ENCODE data around the gene TM9SF3.
"Not testable (repeated sequence)": the region's sequence is repeated elsewhere in the genome, so short reads cannot be mapped to it uniquely, and the experiment has no call there.

TM9SF3 gene

GRCh38 chr10:96596422-96597407 is 9.9 kb upstream of the TM9SF3 start:
- DNase-seq, result no peak

- DNase-seq, result no peak
Observed at GRCh38 chr10:96595741-96596140, 8.9 kb upstream of the TM9SF3 start.

- DNase-seq, result no peak
Observed at GRCh38 chr10:96591946-96592345, 5.1 kb upstream of the TM9SF3 start.

DNA sequence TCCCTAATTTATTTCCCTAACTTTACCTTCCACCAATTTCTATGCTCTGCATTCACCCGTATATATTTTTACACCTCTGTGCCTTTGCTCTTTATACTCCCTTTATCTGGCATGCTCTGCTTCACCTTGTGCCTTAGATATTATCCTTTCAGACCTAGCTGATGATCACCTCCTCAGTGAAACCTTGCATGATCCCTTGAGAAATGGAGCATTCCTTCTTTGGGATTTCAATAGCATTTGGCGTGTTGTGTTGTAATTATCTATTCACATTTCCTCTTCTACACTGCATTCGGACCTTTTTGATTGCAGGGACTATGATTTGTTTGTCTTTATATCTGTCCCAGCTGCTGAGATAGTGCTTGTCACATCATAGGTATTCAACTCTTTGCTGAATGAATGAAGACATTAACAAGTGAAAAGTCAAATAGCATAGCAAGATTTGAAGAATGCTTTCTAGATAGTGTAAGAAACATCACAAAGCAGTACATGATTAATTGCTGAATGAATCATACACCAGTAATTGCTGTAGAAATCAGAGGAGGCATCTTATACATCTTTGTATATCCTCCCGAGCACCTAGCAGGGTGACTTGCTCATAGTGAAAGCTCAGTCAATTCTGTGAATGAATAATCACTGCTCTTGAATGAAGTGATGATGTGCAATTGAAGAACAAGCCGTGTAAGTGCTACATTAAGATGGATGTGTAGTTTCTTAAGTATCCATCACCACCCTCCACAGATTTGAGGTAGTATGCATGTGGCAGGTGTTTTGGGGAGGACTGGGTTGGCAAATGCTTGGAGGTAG is 2.0 kb upstream of the TM9SF3 start:
- DNase-seq, result no peak

GRCh38 chr10:96588060-96588554 is 1.3 kb upstream of the TM9SF3 start:
- DNase-seq, result no peak

DNA sequence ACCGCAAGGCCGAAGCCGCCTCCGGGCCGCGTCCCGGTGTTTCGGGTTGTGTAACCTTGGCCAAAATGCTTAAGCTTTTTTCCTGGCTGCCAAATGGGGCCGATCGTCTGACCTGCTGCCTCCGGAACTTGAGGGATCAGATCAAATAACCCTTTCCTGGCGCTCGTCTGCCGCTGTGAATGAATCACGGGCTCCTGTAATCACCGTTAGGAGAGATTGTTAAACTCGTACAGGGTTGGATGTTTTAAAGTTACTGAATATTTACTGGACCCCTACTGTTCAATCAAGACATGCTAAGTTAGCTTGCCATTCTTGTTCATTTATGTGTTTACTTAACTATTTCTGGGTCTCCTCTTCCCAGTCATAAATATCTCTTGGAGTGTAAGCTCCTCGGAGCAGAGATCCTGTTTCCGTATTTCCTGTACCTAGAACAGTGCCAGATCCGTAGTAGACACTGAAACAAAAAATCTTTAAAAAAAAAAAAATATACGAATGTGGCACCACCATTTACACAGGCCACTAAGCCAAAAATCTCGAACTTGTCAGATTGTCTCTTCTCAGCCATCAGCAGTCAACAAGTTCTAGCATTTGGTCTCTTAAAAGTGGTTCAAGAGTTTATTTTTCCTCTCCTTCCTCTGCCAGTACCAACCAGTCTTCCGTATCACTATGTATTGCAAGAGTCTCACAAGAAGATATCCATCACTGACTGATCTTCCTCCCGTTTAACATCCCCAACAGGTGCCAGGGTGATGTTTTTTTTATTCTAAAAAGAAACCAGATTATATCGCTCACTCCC is 650 bp upstream of the TM9SF3 start:
- DNase-seq, result no peak

DNA sequence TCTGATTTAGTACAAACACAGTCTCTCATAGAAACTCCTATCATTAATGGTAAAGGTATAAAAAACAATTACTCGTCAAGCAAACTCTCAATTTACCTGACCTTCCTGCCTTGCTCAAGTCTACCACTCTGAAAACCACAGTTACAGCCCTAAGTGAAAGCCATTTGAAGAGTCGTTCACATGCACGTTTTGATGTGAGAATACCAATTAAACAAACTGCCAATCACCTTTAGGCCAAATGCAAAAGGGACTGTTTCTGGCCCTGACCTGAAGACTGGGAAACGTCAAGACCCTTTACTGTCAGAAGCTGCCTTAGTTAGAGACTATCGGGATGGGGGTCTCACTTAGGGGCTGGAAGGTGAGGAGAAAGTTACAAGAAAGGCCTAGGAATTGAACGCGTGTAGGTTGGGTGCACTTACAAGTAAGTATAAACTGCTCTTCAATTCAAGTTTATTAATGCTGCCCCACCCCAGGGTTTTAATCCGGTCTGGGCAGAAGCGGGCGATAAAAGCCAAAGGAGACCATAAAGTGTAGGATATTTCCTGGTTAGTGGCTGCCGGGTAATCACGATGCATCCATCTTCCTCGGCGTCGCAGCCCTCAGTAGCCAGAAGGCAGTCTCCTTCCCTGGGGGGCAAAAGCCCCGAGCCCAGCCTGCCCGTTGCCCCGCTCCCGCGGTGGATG is 935 bp downstream of the TM9SF3 start:
- DNase-seq, result peak; percentile 6

GRCh38 chr10:96584474-96584873 is 2.3 kb downstream of the TM9SF3 start:
- DNase-seq, result no peak

DNA sequence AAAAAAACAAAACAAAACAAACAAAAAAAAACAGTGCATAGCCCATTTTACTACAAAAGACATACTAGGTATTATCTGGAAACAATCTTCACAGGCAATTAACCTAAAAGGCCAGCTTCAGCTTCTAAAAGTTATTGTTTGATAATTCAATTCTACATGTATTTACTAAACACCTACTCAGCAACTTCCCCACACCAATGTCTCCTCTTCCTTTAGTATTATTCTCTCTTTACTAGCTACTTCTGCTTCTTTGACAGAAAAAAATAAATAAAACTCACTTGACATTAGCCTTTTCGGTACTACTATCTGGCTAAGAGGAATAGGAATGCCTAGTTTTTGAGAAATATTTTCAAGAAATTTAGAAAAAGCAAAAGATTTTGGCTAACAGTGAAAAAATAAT is 2.8 kb downstream of the TM9SF3 start:
- no peak for DNase-seq

DNA sequence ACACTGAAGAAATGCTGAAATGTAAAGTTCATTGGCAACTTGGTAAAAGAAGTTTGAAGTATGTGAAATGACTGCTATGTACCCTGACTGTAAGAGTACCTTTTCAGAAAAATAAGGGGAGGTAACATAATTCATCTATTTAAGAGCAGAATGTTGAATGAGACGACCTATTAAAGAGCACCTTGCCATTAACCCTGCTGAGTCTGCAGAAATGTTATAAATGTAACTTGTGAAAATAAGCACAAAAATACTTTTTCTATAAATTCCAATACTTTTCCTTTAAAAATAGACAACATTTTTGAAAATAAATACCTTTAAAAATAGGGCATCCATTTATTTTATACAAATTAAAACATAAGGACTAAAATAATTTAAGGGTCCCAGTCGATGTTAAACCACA is 7.7 kb downstream of the TM9SF3 start:
- no peak for DNase-seq

GRCh38 chr10:96578633-96579032 is 8.2 kb downstream of the TM9SF3 start:
- no peak for DNase-seq

DNA sequence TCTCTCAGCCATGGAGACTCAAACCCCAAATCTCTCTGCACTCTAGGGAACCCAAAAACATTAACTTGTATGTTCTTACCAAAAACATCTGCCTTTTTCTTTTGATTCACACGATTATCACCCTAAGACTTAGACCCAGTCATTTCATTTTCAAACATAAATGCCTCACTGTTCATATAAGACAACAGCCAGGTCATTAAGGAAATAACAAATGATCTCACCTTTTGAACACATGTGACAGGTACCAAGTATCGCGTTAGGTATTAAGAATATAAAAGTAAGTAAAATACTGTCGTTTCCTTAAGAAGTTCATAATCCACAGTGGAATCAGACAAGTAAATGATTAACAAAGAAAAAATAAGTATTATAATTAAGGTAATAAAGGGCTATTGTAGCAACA is 8.8 kb downstream of the TM9SF3 start:
- DNase-seq, result no peak

DNA sequence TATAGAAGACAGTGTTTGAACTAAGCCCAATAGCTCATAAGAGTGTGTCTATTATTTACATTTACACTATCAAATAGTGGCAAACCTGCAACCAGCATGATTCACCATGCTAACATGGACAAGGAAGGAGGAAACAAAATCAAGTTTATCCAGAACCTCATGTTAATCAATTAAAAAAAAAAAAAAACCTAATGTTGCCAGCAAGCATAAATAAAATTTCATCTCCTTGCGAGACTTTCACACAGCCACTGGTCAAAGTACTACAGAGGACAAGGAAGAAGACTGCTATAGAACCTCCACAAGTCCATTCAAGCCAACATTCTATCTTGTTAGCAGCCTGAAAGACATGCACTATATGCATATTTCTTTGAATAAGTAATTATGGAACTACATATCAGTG is 9.7 kb downstream of the TM9SF3 start:
- no peak for DNase-seq

DNA sequence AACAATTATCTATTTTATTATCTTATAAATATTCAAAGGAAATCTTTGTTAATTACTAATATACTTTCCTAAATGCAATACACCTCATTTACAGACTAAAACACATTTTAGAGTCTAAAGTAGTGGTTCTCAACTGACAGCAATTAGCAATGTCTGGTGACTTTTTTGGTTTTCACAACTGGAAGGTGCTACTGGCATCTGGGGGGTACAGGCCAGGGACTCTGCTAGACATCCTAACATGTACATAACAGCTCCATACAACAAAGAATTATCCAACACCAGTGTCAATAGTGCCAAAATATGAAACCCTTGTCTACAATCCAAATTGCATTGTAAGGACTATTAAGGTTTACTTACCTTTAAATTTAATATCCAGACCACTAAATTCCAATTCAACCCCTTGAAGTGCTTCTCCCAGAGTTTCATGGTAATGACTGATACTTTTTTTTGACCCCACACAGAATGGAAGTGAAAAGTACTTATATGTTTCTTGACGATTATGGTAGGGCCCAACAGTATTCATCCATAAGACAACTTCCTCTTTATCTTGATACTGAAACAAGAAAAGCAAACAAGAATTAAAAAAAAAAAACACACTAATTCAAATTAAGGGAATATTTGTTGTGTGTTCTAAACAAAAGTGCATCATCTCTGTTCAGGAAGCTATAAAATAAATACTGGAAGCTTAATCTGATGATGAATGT is 10.4 kb downstream of the TM9SF3 start:
- no peak for DNase-seq

GRCh38 chr10:96574564-96574963 is 12.2 kb downstream of the TM9SF3 start:
- DNase-seq, result not testable (repeated sequence)

DNA sequence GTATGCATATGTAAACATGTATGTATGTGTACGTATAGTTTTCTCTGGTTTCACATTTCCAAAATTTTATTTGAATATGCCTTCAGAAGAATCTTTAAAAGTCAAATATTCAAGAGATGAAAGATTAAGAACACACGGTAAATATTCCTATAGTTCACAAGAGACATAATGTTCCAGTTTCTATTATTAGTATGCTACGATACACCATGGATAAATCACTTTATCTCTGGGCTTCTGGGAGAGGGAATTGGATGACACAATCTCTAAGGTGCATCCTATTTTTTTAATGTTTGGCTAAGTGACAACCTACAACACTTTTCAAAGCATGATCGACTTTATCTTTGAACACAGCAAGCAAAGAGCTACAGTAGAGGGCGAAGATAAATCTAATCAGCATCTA is 13.8 kb downstream of the TM9SF3 start:
- DNase-seq, result no peak

DNA sequence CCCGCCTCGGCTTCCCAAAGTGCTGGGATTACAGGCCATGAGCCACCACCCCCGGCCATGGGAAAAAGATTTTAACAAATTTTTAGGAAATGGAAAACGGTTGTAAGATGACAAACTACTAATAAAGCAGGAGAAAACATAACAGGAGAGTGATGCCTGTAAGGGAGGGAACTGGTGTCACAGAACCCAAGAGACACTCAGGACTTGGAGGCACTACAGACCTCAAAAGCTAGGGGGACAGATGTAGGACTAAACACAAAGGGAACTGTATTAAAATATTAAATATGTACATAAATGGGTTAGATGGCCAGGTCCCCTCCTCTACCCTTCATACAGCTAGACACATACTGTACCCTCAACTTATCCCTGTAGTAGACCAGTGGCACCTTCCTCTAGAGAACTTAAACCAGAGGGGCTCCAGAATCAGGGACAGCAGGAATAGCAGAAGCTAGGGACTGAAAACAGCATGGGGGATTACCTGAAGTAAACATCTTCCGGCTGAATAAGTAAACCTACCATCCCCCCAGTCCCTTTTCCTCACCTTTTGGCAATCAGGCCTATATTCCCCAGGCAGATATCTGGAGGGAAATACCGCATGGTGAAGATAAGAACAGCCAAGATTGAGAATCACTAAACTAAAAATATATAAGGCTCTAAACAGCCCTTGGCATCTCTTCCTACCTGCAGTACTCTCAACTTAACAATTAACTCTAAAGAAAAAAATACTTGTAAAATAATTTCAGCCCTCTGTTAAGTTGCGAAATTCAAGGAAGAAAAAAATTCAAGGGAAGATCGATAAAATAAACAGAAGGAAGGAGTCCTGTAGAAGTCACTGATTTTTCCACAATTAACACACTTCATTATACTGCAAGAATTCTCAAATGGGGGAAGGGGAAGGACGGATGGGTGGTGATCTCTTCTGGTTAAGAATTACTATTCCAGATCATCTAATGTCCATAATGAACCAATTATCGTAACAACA is 15.5 kb downstream of the TM9SF3 start:
- no peak for DNase-seq

DNA sequence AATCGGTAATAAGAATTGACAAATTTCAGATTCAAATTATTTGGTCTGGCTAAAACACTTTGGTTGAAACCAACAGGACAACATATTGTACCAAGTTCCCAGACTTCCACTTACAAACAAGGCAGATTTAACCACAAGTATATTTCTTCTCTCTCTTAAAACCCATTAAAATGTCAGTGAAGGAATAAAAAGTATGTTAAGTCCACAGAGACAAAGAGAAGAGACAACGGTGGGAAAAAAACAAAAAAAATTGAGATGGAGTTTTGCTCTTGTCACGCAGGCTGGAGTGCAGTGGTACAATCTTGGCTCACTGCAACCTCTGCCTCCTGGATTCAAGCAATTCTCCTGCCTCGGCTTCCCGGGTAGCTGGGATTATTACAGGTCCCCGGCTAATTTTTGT is 16.3 kb downstream of the TM9SF3 start:
- DNase-seq, result no peak

GRCh38 chr10:96568402-96568801 is 18.4 kb downstream of the TM9SF3 start:
- DNase-seq, result no peak

DNA sequence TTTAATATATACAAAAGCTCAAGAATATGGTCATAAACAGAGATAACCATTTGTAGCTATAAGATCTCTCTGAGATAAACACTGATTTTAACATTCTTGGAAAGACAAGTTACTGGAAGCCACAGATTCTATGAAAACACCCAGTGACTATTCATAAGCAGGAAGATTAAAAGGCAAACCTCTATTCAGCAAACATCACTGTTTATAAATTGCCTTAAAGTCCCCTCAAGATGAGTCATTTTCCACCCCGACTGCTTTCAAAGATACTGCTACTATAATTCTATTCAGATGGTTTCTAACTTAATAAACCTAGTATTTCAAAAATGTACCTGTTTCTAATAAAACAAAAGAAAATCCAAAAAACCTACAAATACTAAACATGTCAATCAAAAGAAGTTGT is 21.0 kb downstream of the TM9SF3 start:
- DNase-seq, result no peak
